ENCODE data around the gene ADGRV1. TPM values are rescaled to one million over a fixed set of nuclear protein-coding genes. Genes with fewer than 3 reads are reported as not detected.
A peak's percentile ranks its signal among the peaks of the same experiment; 100 is the strongest.

The ADGRV1 gene
- total and polyA plus RNA-seq, 9 of the 15 experiments (the other 6 are each of a cell fraction or from before 2014, with no cell fraction given) = 21.7 to 156 (median 58.2) TPM

DNA sequence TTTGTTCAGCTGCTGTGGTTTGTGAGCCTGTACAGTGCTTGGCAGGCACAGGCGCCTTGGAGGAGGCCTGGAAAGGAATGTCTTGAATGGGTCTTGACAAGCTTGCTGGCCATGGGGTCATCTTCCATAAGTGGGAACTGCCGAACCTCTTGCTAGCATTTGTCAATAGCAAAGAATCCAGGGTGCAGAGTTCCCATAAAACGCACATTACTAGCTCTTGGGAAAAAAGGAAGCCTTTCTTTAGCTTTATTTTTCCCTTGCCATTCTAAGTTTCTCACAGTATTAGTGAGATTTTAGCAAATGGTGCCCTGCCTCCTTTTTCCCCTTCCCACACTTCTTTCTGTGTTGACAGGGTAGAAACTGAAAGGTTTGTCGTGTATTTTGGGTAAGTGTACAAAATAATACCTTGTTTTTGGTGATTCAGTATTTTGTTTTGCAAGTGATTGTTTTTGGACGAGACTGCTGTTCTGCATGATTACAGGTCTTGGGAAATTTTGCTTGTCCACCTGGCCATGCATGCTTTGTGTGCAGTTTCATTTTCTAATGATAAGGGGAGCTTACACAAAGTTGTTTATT, 82.0 kb downstream of the ADGRV1 start (continued):
- TF ChIP-seq CXXC5 (CRISPR knock-in tag; IDR thresholded peaks at IDR 0.05) = peak; percentile 57
- 0 out of 2 replicates have a peak, but pooled peaks have one; percentile 48 for TF ChIP-seq ZNF445 (CRISPR knock-in tag; IDR thresholded peaks at IDR 0.05; ENCODE audit: low read depth)
- peak; percentile 68; the same call in 1 of the 2 replicates for TF ChIP-seq ZNF584 (CRISPR knock-in tag; IDR thresholded peaks at IDR 0.05; ENCODE audit: low read depth)
- TF ChIP-seq ARNT (IDR thresholded peaks at IDR 0.05) = peak in 1 of 2 experiments; percentile 29; a peak in 1 of 4 replicates
- TF ChIP-seq AFF1 (IDR thresholded peaks at IDR 0.05; ENCODE audit: low read depth in 1 of 2, partially characterized antibody in 2 of 2) = peak; percentile 55 to 67
- TF ChIP-seq TGIF2 (CRISPR knock-in tag; IDR thresholded peaks at IDR 0.05) = peak; percentile 34; the same call in 1 of the 2 replicates
- TF ChIP-seq HDAC2 (IDR thresholded peaks at IDR 0.05) = peak; percentile 31; the same call in 1 of the 2 replicates
- TF ChIP-seq SRSF3 (IDR thresholded peaks at IDR 0.05; ENCODE audit: insufficient read depth, low read length) = no peak
- TF ChIP-seq SNIP1 (IDR thresholded peaks at IDR 0.05; ENCODE audit: low read depth) = 0 out of 2 replicates have a peak, but pooled peaks have one; percentile 3
- TF ChIP-seq FOSL1 (tag; conservative IDR thresholded peaks at IDR 0.05) = peak; percentile 25; the same call in 1 of the 2 replicates
- TF ChIP-seq ZNF311 (CRISPR knock-in tag; IDR thresholded peaks at IDR 0.05) = peak; percentile 73; the same call in 1 of the 2 replicates
- TF ChIP-seq THRB (CRISPR knock-in tag; conservative IDR thresholded peaks at IDR 0.05) = no peak

All from K562 (cell line).